ENCODE measurements around the gene ASTN1. TPM values are rescaled to one million over a fixed set of nuclear protein-coding genes. Genes with fewer than 3 reads are reported as not detected.

The ASTN1 gene
- total RNA-seq, 2 donors from 2014 or later, result 1.3 TPM

DNA sequence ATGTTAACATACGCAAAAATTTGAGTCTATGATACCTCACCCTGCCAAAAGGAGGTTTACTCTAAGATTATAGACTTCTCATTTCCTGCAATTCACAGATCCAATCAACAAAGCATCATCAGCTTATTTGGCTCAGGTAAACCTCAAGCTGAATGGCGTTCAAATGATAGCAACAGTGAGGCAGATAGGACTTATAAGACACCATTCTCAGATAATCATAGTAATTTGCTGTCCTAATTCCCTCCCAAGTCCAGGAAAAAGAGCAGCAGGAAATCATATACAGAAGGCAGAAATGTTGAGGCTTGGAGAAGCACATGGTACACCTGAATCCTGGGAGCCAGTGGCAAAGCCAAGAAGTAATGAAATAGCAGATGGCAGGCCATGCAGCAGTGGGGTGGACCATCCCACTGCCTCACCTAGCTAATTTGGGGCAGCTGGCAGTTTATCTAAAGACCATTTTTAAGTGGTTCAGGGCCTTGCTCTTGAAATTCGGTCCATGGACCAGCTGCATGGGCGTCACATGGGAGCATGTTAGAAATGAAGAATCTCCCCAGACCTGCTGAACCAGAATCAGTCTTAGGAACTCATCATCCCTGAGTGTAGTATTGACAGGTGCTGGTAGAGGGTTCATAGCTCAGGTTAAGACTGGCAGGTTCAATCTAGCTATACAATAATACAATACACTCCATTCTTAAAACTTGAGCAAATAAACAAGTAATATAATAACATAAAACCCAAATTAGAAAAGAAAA, 57.7 kb downstream of the ASTN1 start:
- no peak overlapping the region for H3K27ac ChIP-seq
- no peak for DNase-seq (ENCODE audit: low spot score)
- H3K4me3 ChIP-seq, result no peak overlapping the region
- no peaks in the 10 kb centered on the region for H3K27me3 ChIP-seq
- no peak for TF ChIP-seq CTCF (IDR thresholded peaks at IDR 0.05)
- no peaks in the 10 kb centered on the region for H3K4me1 ChIP-seq
- no peaks in the 10 kb centered on the region for H3K9me3 ChIP-seq
- no peaks in the 10 kb centered on the region for H3K36me3 ChIP-seq

GRCh38 chr1:177106196-177106595, 58.3 kb downstream of the ASTN1 start:
- Histone ChIP-seq H3K4me1 (no peaks in the 10 kb centered on the region), H3K27me3 (no peaks in the 10 kb centered on the region), H3K9me3 (no peaks in the 10 kb centered on the region), H3K4me3 (no peak overlapping the region), H3K36me3 (no peaks in the 10 kb centered on the region), H3K27ac (no peak overlapping the region)
- TF ChIP-seq CTCF (IDR thresholded peaks at IDR 0.05), result no peak
- no peak for DNase-seq (ENCODE audit: low spot score)

DNA sequence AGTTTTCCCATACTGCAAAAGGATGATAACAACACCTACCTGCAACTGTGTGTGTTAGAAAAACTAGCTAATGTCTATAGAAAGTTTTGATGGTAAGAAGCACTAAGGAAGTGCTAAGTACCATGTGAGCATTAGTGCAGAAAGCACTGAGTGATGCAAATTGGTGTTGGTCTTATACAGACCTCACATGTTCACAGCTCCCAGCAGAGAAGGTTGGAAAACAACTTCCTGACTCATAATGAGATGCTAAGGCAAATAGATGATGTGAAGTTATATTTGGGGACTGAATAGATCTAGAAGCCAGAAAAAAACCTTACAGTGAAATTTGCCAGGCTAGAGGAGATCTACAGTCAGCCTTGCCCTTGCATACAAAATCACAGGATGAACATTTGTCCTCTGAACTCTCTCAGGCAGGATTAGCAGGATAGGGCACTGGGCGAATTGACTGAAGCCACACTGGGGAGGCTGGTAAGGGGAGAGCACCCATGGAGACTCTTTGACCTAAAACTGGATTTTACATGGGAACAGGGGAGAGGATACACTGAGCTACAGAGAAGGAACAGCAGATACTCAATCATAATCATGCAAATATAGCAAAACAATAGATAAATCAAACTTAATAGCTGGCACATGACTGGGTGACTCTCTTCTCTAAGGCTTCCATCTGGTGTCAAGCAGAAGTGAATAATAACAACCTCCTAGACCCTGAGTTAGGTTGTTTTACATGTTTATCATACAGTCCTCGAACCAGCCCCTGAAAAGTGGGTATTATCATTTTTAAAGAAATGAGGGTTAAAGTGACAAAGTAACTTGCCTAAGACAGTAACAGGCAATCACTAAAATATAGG, 61.3 kb downstream of the ASTN1 start:
- Histone ChIP-seq H3K36me3 (no peaks in the 10 kb centered on the region), H3K4me3 (no peak overlapping the region), H3K27me3 (no peaks in the 10 kb centered on the region), H3K9me3 (no peaks in the 10 kb centered on the region), H3K27ac (no peak overlapping the region), H3K4me1 (no peaks in the 10 kb centered on the region)
- no peak for TF ChIP-seq CTCF (IDR thresholded peaks at IDR 0.05)
- no peak for DNase-seq (ENCODE audit: low spot score)

- Histone ChIP-seq H3K27me3 (no peaks in the 10 kb centered on the region), H3K9me3 (no peaks in the 10 kb centered on the region), H3K4me1 (no peaks in the 10 kb centered on the region), H3K36me3 (no peaks in the 10 kb centered on the region), H3K27ac (no peak overlapping the region), H3K4me3 (no peak overlapping the region)
- DNase-seq (ENCODE audit: low spot score), result no peak
- TF ChIP-seq CTCF (IDR thresholded peaks at IDR 0.05), result no peak
Measured at GRCh38 chr1:177092001-177092400, 72.5 kb downstream of the ASTN1 start.

DNA sequence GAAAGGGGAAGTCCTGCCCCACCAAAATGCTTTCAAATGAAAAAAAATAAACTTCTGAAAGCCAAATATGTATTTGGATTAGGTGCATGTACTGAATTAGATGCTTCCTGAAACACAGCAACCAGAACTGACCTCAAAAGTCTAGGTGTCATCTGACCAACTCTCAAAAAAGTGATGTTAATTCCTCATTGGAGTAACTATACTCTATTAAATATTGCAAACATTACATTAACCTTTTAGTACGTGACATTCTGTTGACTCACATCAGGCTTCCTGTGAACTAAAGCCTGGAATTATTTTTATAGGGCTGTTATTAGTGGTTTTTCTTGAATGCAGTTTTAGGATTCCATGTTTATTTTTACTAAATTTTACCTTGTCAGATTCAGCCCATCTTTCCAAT, 73.5 kb downstream of the ASTN1 start:
- H3K4me3 ChIP-seq, result no peak overlapping the region
- no peaks in the 10 kb centered on the region for H3K4me1 ChIP-seq
- no peak for TF ChIP-seq CTCF (IDR thresholded peaks at IDR 0.05)
- DNase-seq (ENCODE audit: low spot score), result no peak
- H3K9me3 ChIP-seq, result no peaks in the 10 kb centered on the region
- H3K36me3 ChIP-seq, result no peaks in the 10 kb centered on the region
- H3K27ac ChIP-seq, result no peak overlapping the region
- no peaks in the 10 kb centered on the region for H3K27me3 ChIP-seq

All from right atrium auricular region (tissue), 2 donors.